K562 treated with DMSO at 1 percent for 48 hours (cell line): ENCODE results near the gene LIN37. TPM values are rescaled to one million over a fixed set of nuclear protein-coding genes. Genes with fewer than 3 reads are reported as not detected.

Experiments used
- total RNA-seq: library from RNA; unstranded; fragments of 300-600 nt; gene quantifications from 2 replicates; pipeline ENCODE4 v1.2.3, GENCODE V29; 2022; ENCODE audit warnings: low replicate concordance; ENCODE audit errors: extremely low read depth

LIN37 gene
- not detected in 2 replicates for total RNA-seq

DNA sequence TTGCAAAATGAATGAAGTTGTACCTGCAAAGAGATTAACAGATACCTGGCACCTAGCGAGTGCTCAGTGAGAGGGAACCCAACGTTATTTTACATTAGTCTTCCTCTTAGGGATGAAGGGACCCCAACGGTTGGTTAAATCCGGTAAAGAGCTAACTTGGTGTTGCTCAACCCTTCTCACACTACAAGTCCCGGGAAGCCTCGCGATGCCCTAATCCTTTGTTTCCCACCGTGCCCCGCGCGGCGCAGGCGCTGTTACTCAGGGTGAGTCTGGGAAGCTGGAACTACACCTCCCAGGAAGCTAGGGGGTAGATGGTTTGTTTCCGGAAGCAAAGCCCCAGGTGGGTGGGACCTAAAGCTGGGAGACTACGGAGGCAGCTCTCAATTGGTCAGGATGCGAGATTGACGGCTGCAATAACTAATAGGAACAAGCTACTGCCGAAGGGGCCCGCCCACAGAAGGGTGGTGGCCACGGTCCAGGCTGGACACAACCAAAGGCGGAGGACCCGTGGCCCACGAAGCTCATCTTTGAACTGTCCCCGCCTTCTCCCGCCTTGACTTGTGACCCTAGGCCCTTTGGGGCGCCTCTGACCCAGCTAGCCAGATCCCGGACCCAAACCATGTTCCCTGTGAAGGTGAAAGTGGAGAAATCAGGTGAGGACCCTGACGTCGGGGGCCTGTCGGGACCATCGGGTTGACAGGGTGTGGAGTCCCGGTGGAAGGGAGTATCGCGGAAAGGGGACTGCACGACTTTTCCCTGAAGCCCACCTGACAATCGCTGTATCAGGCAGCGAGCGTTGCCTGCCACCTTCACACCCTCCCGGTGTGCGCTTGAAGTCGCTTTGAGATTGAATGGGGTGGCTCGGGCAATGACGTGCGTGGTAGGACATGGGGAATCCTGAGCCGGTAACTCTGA lies at the start of gene LIN37:
TSS of gene LIN37 (plus strand) at position 471 of the 915 bp plus-strand sequence. CDS start at position 620, 149 bp downstream.

DNA sequence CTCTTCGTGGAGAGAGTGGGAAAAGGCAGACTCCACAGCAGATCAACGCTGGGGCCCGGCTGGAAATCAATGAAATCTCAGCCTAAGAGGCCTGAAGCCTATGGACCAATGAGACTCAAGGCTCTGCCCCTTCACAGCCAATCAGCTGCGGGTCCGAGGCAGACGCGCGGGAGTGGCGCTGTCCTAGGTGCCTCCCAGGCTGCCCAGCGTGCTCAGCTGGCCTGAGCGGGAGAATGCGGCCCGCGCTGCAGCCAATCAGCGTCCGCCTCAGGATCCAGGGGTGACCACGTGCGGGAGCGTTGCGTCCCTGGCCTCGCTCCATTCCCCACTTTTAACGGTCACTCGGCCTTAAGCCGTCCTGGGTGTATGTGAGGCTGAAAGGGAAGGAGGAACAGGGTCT lies 44.2 kb upstream of the LIN37 start, which contains the start of gene ZBTB32:
TSS of gene ZBTB32 (plus strand) at position 341 of the 400 bp plus-strand sequence. CDS start 10,069 bp downstream, outside the sequence.

GRCh38 chr19:35717665-35718344 lies 30.6 kb upstream of the LIN37 start, which contains the start of gene KMT2B:
Gene KMT2B, plus strand, starts transcription at chr19:35718003. Its CDS starts 16 bp downstream, at chr19:35718019.

GRCh38 chr19:35742121-35742724 lies 6.2 kb upstream of the LIN37 start, which contains the start of gene IGFLR1:
Gene IGFLR1, minus strand, starts transcription at chr19:35742452. Its CDS starts 1,272 bp downstream, at chr19:35741180.

GRCh38 chr19:35745328-35746086 lies 2.9 kb upstream of the LIN37 start, which contains the start of the genes PSENEN and U2AF1L4:
Gene PSENEN, plus strand, starts transcription at chr19:35745651. Its CDS starts 280 bp downstream, at chr19:35745931.
Gene U2AF1L4, minus strand, starts transcription at chr19:35745418. Its CDS starts 27 bp downstream, at chr19:35745391.

GRCh38 chr19:35756377-35757230 lies 8.2 kb downstream of the LIN37 start, which contains the start of gene HSPB6:
Gene HSPB6, minus strand, starts transcription at chr19:35757029. Its CDS starts 21 bp downstream, at chr19:35757008.

GRCh38 chr19:35757749-35758608 lies 9.6 kb downstream of the LIN37 start, which contains the start of gene PROSER3:
Gene PROSER3, plus strand, starts transcription at chr19:35758176. Its CDS starts 40 bp downstream, at chr19:35758216.

DNA sequence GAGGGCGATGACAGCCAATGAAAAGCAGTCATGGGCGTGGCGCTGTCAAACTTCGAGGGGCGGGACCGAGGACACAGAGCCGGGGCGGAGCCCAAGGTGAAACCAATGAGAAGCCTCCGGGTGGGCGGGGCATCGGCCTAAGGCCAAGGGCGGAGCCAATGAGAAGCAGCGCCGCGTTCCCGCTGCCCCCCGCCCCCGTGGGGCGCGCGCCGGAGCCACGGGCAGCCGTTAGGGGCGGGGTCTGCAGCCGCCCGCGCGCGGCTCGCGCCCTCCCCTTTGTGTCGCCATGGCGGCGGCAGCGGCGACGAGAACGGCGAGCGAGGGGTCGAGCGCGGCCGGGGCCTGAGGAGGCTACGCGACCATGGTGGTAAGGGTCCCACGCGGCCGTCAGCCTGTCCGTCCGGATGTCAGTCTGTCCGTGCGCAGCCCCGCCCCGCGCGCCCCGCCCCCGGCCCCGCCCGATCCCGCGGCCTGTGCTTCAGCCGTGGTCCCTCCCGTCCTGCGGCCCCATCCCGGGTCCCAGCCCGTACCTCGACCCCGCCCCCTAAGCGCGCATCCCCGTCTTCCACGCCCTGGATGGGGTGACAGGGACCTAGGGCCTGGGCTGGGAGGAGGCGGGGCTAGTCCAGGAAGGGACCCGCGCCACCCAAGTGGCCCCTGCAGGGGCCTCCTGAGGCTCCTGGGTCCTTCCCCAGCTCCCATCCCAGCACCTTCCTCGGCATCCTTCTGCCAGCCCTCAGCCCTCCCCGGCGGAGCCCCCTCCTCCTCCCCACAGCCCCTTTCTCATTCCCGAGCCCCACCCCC lies 27.1 kb downstream of the LIN37 start, which contains the start of gene ARHGAP33:
TSS of gene ARHGAP33 (plus strand) at position 267 of the 804 bp plus-strand sequence. CDS start at position 362, 95 bp downstream.

Other genes starting within 250 kb of the LIN37 start
- not detected in 2 replicates for gene DMKN, start 234.9 kb upstream of the LIN37 start, total RNA-seq
- not detected in 2 replicates for gene SBSN, start 220.3 kb upstream of the LIN37 start, total RNA-seq
- gene GAPDHS, start 215.1 kb upstream of the LIN37 start, total RNA-seq, result not detected in 2 replicates
- not detected in 2 replicates for gene TMEM147, start 202.9 kb upstream of the LIN37 start, total RNA-seq
- gene ATP4A, start 184.9 kb upstream of the LIN37 start, total RNA-seq, result not detected in 2 replicates
- gene PMIS2, start 162.4 kb upstream of the LIN37 start, total RNA-seq, result not detected in 2 replicates
- gene HAUS5, start 135.8 kb upstream of the LIN37 start, total RNA-seq, result not detected in 2 replicates
- not detected in 2 replicates for gene RBM42, start 119.5 kb upstream of the LIN37 start, total RNA-seq
- not detected in 2 replicates for gene ETV2, start 106.8 kb upstream of the LIN37 start, total RNA-seq
- gene COX6B1, start 100.3 kb upstream of the LIN37 start, total RNA-seq, result not detected in 2 replicates
- gene UPK1A, start 82.1 kb upstream of the LIN37 start, total RNA-seq, result not detected in 2 replicates
- not detected in 2 replicates for gene ZBTB32, start 44.0 kb upstream of the LIN37 start, total RNA-seq
- gene KMT2B, start 30.6 kb upstream of the LIN37 start, total RNA-seq, result 67.8 TPM in 1 of 2 replicates, not detected in the other
- not detected in 2 replicates for gene IGFLR1, start 6.1 kb upstream of the LIN37 start, total RNA-seq
- not detected in 2 replicates for gene U2AF1L4, start 3.2 kb upstream of the LIN37 start, total RNA-seq
- gene PSENEN, start 2.9 kb upstream of the LIN37 start, total RNA-seq, result not detected in 2 replicates
- not detected in 2 replicates for gene HSPB6, start 8.5 kb downstream of the LIN37 start, total RNA-seq
- gene PROSER3, start 9.6 kb downstream of the LIN37 start, total RNA-seq, result not detected in 2 replicates
- not detected in 2 replicates for gene ARHGAP33, start 27.0 kb downstream of the LIN37 start, total RNA-seq
- not detected in 2 replicates for gene PRODH2, start 64.3 kb downstream of the LIN37 start, total RNA-seq
- gene NPHS1, start 103.9 kb downstream of the LIN37 start, total RNA-seq, result not detected in 2 replicates
- not detected in 2 replicates for gene KIRREL2, start 108.3 kb downstream of the LIN37 start, total RNA-seq
- not detected in 2 replicates for gene APLP1, start 120.0 kb downstream of the LIN37 start, total RNA-seq
- gene NFKBID, start 152.0 kb downstream of the LIN37 start, total RNA-seq, result not detected in 2 replicates
- not detected in 2 replicates for gene HCST, start 154.0 kb downstream of the LIN37 start, total RNA-seq
- gene TYROBP, start 159.7 kb downstream of the LIN37 start, total RNA-seq, result not detected in 2 replicates
- not detected in 2 replicates for gene LRFN3, start 187.8 kb downstream of the LIN37 start, total RNA-seq
- not detected in 2 replicates for gene SDHAF1, start 246.6 kb downstream of the LIN37 start, total RNA-seq